Measurements from ENCODE around the gene SMC3. TPM values are rescaled to one million over a fixed set of nuclear protein-coding genes. Genes with fewer than 3 reads are reported as not detected.

The SMC3 gene
- total RNA-seq, 4 donors from 2014 or later, result 35.5 to 62.0 (median 42.8) TPM

DNA sequence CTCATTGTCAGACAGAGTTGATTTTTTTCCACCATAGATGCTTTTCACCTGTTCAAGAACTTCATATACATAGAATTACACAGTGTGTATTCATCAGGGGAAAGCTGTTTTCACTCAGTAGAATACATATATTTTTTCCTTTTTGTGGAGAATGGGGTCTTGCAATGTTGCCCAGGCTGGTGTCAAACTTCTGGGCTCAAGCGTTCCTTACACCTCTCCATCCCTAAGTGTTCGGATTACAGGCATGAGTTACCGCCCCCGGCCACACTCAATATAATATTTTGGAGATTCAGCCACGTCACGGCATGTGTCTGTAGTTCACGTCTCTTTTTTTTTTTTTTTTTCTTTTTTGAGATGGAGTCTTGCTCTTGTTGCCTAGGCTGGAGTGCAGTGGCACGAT lies 7.5 kb upstream of the SMC3 start:
- no peaks in the 10 kb centered on the region for H3K36me3 ChIP-seq
- no peaks in the 10 kb centered on the region for H3K4me1 ChIP-seq
- no peak for ATAC-seq
- no peak for TF ChIP-seq EP300 (IDR thresholded peaks at IDR 0.05)
- no peak for TF ChIP-seq POLR2AphosphoS5 (IDR thresholded peaks at IDR 0.05)
- no peak for TF ChIP-seq POLR2A (IDR thresholded peaks at IDR 0.05)
- no peak for TF ChIP-seq CTCF (IDR thresholded peaks at IDR 0.05)
- peaks cover 5% of the 10 kb centered on the region for H3K27me3 ChIP-seq
- H3K9me3 ChIP-seq, result no peaks in the 10 kb centered on the region
- 77 to 90% methylated on average over 4 to 8 of the region's 8 CpGs for WGBS, 2 donors (ENCODE audit: low coverage in 1 of 2)
- H3K4me3 ChIP-seq, result no peak overlapping the region
- no peak overlapping the region for H3K27ac ChIP-seq

- ATAC-seq, result no peak
- Histone ChIP-seq H3K27ac (no peak overlapping the region), H3K4me1 (peaks cover 0 to 3% (median under 1%) of the 10 kb centered on the region in 3 donors), H3K36me3 (no peaks in the 10 kb centered on the region), H3K9me3 (no peaks in the 10 kb centered on the region), H3K27me3 (peaks cover 5% of the 10 kb centered on the region), H3K4me3 (no peak overlapping the region)
- TF ChIP-seq POLR2A (IDR thresholded peaks at IDR 0.05), result no peak
- no peak for TF ChIP-seq EP300 (IDR thresholded peaks at IDR 0.05)
- TF ChIP-seq CTCF (IDR thresholded peaks at IDR 0.05), result no peak
- TF ChIP-seq POLR2AphosphoS5 (IDR thresholded peaks at IDR 0.05), result no peak
- WGBS, 2 donors (ENCODE audit: low coverage in 1 of 2), result 76 to 100% methylated on average over 1 to 2 of the region's 3 CpGs
These were observed 6.2 kb upstream of the SMC3 start for GRCh38 chr10:110561292-110561691.

DNA sequence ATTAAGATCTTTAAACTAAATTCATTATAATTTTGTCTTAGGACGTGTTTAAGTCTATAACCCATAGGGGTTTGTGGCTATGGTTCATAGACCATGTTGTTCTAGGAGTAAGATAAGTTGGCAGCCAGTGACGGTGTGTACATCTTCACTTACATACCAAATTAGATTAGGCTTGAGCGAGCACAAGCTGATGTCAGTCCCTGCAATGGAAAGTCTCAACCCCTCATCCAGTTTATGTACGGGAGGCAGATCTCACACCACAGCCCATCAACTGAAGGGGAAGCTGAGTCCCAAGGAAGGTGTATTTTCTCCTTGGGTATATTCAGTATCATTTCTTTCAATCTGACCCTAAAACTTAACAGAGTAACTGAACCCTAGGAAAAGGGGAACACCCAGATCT lies 5.1 kb upstream of the SMC3 start:
- Histone ChIP-seq H3K36me3 (no peaks in the 10 kb centered on the region), H3K27ac (no peak overlapping the region), H3K4me3 (no peak overlapping the region), H3K27me3 (peaks cover 5% of the 10 kb centered on the region), H3K9me3 (no peaks in the 10 kb centered on the region), H3K4me1 (peaks cover 0 to 10% (median 4%) of the 10 kb centered on the region in 3 donors)
- WGBS, 2 donors (ENCODE audit: low coverage in 1 of 2), result 75 to 78% methylated on average over 3 to 4 of the region's 4 CpGs
- no peak for ATAC-seq
- no peak for TF ChIP-seq POLR2AphosphoS5 (IDR thresholded peaks at IDR 0.05)
- no peak for TF ChIP-seq EP300 (IDR thresholded peaks at IDR 0.05)
- no peak for TF ChIP-seq CTCF (IDR thresholded peaks at IDR 0.05)
- TF ChIP-seq POLR2A (IDR thresholded peaks at IDR 0.05), result no peak

DNA sequence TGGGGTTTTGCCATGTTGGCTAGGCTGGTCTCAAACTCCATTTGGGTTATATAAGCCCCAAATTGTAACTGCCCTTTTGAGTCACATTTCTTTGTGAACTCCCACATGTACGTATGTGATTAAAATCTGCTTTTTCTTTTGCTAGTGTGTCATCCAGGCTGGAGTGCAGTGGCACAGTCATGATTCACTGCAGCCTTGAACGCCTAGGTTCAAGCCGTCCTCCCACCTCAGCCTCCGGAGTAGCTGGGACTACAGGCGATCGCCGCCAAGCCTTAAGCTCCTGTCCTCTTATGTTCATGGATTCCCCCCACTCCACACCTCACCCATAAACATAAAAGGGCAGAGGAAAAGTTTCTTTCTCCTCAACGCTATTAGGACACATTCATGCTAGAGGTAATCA lies 4.4 kb upstream of the SMC3 start:
- no peak for TF ChIP-seq EP300 (IDR thresholded peaks at IDR 0.05)
- no peak for TF ChIP-seq POLR2AphosphoS5 (IDR thresholded peaks at IDR 0.05)
- TF ChIP-seq CTCF (IDR thresholded peaks at IDR 0.05), result no peak
- no peak for TF ChIP-seq POLR2A (IDR thresholded peaks at IDR 0.05)
- Histone ChIP-seq H3K27ac (no peak overlapping the region), H3K4me1 (peaks cover 0 to 10% (median 4%) of the 10 kb centered on the region in 3 donors), H3K36me3 (no peaks in the 10 kb centered on the region), H3K4me3 (no peak overlapping the region), H3K27me3 (peaks cover 5% of the 10 kb centered on the region), H3K9me3 (no peaks in the 10 kb centered on the region)
- no peak for ATAC-seq
- 77 to 81% methylated on average over 4 to 8 of the region's 8 CpGs for WGBS, 2 donors (ENCODE audit: low coverage in 1 of 2)

- TF ChIP-seq CTCF (IDR thresholded peaks at IDR 0.05) (peak in 1 of 4 experiments; percentile 7), POLR2AphosphoS5 (IDR thresholded peaks at IDR 0.05) (no peak)
- peaks cover 0 to 4% of the 10 kb centered on the region in 2 donors for H3K36me3 ChIP-seq
- no peaks in the 10 kb centered on the region for H3K27me3 ChIP-seq
- peak overlapping the region; percentile 88 to 91 for H3K4me3 ChIP-seq
- no peaks in the 10 kb centered on the region for H3K9me3 ChIP-seq
- no peak for ATAC-seq
- WGBS, 2 donors (ENCODE audit: low coverage in 1 of 2), result 3 to 25% methylated on average over 8 to 15 of the region's 19 CpGs
- peak overlapping the region; percentile 47 to 94 (median 90) for H3K27ac ChIP-seq
- H3K4me1 ChIP-seq, result peaks cover 11 to 44% (median 13%) of the 10 kb centered on the region in 3 donors
These were observed 859 bp upstream of the SMC3 start for GRCh38 chr10:110566472-110567200.
